T-helper 9 cell (primary cell): ENCODE results near the gene MARK4.
"Not testable (repeated sequence)": the region's sequence is repeated elsewhere in the genome, so short reads cannot be mapped to it uniquely, and the experiment has no call there.

Experiments
- DNase-seq: peaks from one replicate; pipeline ENCODE4 v3.0.0-alpha.2; 2020

Gene MARK4

GRCh38 chr19:45244133-45244794 lies 6.8 kb upstream of the MARK4 start:
- no peak for DNase-seq

DNA sequence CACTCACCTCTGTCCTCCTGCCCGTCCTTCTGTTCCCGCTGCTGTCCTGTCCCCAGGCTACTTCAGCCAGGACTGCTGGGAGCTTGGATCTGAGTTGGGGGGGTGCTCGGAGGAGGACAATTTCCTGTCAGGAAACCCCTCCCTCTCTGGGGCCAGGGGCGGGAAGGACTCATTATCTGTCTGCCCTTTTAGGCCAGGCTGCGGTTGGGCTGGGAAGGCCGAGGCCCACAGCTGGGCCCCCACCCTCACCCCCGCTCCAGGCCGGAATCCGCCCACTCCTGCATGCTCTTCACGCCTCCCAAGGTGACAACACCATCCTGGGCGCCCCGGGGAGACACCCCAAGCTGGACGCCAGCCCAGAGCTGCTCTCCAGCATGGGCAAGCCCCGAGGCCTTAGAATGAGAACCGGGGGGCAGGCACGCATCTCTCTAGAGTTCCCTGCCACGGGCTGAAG lies 5.7 kb upstream of the MARK4 start, which contains the start of gene EXOC3L2:
TSS of gene EXOC3L2 (minus strand) at position 74 of the 454 bp plus-strand sequence. CDS start 6,362 bp downstream, outside the sequence.
- no peak for DNase-seq

GRCh38 chr19:45245826-45246225 lies 5.2 kb upstream of the MARK4 start:
- DNase-seq, result no peak

DNA sequence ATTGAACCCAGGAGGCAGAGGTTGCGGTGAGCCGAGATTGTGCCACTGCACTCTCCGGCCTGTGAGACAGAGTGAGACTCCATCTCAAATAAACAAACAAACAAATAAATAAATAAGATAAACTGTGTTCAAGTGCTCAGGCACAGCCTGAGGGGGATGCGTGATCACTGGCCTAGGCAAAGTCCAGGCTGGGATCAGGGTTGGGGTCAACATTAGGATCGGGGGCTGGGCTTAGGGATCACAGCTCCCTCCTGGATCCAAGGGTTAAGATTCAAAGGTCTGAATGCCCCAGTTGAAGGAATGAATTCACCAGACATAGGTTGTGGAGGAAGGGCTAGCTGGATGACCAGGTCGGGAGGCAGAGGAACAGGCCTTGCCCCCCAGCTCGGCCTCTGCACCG lies 3.9 kb upstream of the MARK4 start:
- DNase-seq, result no peak

GRCh38 chr19:45249261-45250033 lies 1.6 kb upstream of the MARK4 start:
- no peak for DNase-seq

- no peak for DNase-seq
Measured at GRCh38 chr19:45250216-45250831, 747 bp upstream of the MARK4 start.

DNA sequence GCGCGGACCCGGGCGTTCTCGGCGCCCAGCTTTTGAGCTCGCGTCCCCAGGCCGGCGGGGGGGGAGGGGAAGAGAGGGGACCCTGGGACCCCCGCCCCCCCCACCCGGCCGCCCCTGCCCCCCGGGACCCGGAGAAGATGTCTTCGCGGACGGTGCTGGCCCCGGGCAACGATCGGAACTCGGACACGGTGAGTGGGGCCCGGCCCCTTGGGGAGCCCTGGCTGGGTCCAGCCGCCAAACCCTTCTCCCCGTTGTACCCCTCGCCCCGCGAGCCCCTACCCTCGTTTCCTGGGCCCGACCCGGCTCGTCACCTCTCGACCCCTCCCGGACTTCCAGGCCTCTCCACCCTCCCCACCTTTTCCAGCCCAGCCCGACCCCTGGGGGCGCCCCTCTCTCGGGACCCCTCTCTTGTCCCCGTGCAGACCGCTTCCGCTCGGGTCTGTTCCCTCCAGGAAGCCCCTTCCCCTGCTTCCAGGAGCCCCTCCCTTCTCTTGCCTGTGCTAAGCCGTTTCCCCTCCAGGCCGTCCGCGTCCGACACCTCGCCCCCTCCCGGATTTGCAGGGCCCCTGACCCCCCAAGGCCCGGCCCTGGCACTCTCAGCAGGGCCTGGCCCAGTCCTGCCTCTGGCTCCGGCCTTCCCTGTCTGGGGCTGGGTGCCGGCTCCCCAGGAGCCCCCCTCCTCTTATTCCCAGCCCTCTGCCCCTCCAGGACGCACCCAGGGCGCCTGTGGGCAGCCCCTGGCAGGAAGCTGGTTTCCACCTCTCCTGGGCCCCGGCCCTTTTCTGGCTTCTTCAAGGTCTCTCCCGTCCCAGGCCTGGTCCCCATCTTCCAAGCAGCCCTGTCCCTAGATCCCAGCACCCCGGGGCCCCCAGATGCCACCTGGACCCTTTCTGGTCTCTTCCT lies 632 bp downstream of the MARK4 start:
- DNase-seq, result no peak

DNA sequence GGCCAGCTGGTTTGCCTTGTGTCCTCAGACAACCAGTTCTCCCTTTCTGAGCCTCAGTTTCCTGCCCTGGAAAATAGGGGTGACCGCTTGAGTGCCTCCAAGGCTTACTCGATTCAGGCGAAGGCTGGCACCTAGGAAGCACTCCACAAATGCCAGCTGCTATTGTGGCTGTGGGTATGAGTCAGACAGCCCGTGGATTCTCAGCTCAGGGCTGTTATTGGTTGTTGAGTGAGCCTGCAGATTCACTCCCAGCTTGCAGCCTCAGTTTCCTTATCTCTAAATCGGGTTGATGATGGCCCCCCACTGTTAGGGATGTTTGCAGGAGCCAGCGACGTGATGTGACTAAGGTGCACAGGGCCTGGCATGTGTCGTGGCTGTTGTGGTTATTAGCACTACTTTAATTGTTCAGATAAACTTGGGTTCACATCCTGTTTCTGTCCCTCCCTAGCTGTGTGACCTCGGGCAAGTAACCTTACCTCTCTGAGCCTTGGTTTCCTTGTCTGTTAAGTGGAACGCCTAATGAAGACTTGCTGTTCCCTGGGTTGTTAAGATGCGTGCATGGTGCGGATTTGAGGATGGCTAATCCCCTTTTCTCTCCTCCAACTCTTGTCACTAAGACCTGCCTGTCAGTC lies 2.4 kb downstream of the MARK4 start:
- no peak for DNase-seq

GRCh38 chr19:45254044-45254531 lies 3.0 kb downstream of the MARK4 start:
- DNase-seq, result no peak

DNA sequence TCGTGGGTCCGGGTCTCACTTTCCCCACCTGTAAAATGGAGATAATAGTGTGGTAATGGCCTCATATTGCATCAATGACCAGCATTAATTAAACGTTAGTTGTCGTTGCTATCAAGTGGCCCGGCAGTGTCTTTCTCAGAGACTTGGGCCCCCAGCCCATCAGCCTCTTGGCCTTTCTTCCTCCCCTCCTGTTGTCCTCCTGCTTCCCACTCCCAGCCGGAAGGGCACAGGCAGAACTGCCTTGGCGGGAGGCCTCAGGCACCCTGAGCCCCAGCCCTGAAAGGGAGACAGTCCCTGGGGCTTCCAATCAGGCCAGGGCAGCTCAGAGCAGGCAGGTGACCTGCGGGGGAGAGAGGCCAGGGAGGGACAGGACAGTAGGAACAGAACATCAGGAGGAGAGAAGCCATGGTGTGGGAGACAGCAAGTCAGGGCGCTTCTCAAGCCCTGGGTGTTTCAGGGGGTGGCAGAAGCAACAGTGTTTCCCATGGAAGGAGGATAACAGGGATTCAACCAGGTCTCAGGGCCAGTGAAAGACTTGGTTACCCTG lies 4.6 kb downstream of the MARK4 start:
- DNase-seq, result no peak

GRCh38 chr19:45256836-45257235 lies 5.8 kb downstream of the MARK4 start:
- no peak for DNase-seq

GRCh38 chr19:45258862-45259261 lies 7.8 kb downstream of the MARK4 start:
- no peak for DNase-seq

DNA sequence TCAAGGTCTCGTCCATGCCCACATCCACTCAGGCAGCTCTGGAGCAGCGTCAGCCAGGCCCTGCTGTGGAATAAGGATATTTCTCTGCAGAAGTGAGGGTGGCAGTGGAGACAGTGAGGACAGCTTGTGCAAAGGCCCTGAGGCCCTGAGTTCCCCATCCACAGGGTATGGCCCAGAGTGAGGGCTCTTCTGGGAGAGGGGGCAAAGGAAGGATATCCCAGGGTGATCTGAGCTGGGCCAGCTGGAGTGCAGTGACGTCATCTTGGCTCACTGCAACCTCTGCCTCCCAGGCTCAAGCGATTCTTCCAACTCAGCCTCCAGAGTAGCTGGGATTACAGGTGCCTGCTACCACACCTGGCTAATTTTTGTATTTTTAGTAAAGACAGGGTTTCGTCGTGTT lies 11.5 kb downstream of the MARK4 start:
- DNase-seq, result no peak

GRCh38 chr19:45263013-45263412 lies 11.9 kb downstream of the MARK4 start:
- no peak for DNase-seq

- DNase-seq, result no peak
Measured at GRCh38 chr19:45264781-45265317, 13.8 kb downstream of the MARK4 start.

DNA sequence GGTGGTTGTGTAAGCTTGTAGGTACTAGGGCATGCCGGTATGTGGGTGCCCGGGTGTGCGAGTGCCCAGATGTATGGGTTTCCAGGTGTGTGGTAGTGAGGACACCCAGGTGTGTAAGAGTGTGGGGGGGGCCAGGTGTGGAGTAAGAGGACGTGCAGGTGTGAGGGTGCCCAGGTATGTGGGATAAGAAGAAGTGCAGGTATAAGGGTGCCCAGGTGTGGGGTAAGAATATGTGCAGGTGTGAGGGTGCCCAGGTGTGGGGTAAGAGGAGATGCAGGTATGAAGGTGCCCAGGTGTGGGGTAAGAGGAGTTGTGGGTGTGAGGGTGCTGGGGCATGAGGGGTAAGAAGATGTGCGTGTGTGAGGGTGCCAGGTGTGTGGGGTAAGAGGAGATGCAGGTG lies 14.3 kb downstream of the MARK4 start:
- DNase-seq, result no peak

DNA sequence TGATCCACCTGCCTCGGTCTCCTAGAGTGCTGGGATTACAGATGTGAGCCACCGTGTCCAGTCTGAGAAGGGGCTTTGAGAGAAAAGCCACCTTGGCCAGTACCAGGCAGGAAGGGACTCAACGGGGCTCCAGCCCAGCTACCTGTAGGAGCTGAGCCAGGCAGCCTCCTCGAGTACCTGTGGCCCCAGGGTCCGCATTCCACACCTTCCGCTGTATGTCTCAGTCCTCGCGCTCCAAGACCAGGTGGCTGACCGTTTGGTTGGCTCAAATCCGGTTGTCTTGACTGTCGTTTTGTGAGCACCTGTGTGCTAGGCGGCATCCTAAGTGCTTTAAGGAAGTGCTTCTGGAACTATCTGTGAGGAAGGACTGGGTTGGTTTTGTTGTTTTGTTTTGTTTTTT lies 16.2 kb downstream of the MARK4 start:
- no peak for DNase-seq

- DNase-seq, result not testable (repeated sequence)
Measured at GRCh38 chr19:45269939-45270338, 18.9 kb downstream of the MARK4 start.

GRCh38 chr19:45271098-45271734 lies 20.1 kb downstream of the MARK4 start:
- DNase-seq, result no peak

DNA sequence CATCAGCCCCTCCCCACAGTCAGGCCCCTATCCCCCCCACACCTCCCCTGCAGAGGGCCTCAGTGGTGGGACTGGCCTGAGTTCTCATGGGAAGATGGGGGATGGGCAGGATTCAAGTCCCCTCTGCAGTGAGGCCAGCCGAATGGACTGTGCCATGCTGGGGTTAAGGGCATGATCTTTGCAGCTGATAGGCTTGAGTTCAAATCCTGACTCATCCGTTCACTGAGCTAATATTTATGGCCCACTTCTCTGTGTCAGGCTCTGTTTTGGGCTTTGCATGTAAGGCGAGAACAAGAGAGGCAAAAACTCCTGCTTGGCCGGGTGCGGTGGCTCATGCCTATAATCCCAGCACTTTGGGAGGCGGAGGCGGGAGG lies 20.7 kb downstream of the MARK4 start:
- no peak for DNase-seq

DNA sequence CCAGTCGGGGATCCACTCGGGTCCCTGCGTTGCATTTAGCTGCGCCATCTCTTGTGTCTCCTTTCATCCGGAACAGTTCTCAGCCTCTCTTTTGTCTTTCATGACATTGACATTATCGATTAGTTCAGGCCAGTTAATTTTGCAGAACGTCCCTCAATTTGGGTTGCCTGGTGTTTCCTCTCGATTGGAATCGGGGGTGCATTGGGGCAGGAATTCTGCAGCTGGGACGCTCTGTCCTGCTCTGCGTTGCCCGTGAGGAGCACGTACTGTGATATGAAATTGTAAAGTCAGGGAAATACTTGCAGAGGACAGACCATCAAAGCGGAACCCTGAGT lies 22.4 kb downstream of the MARK4 start:
- no peak for DNase-seq
